Measurements from ENCODE around the gene KIF13A.
"Not testable (repeated sequence)": the region's sequence is repeated elsewhere in the genome, so short reads cannot be mapped to it uniquely, and the experiment has no call there.

The KIF13A gene

GRCh38 chr6:17790489-17790888, 196.9 kb downstream of the KIF13A start:
- DNase-seq (ENCODE audit: low read depth, low spot score), result no peak

DNA sequence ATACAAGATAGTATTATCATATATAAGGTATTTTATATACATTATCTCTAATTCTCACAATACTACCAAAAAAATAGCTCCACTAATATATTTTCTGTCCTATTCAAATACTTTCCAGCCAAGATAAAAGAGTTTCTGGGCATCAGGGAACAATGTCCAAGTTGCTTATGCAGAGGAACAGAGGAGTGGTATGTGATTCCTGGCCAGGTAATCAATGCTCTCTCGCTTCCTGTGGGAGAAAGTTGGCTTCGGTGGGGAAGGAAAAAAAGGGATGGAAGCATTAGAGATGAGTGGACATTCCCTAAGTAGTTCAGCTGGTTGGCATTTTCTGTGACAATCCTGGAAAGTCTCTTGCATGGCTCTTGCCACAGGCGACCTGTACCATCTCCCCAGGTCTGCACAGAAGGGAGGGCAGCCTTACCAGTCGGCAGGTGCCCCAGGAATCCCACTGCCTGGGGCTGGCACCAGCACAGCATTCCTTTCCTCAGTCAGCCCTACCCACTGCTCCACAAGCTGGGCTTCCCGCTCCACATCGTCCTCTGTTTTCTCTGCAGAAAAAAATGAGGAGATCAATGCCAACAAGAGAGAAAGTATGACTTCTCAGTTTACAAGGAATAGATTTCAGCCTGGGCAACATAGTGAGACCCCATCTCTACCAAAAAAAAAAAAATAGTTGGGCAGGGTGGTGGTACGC, 202.2 kb downstream of the KIF13A start:
- DNase-seq (ENCODE audit: low read depth, low spot score), result no peak

DNA sequence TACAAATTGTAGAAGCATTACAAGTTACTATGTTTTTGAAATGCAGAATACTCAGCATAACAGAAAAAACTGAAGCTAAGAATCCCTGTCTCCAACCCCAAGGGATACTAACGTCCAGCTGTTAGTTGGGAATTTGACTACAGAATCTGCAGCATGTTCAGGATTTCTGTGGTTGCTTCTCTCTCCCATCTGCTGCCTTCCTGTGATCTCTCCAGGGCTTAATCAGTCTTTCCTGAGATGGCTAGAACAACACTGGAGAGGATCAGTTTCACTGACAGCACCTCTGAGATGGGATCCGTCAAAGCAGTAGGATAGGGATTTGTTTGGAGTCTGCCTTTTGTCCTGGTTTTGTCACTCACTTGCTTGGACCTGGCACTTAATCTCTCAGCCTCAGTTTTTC, 207.4 kb downstream of the KIF13A start:
- no peak for DNase-seq (ENCODE audit: low read depth, low spot score)

DNA sequence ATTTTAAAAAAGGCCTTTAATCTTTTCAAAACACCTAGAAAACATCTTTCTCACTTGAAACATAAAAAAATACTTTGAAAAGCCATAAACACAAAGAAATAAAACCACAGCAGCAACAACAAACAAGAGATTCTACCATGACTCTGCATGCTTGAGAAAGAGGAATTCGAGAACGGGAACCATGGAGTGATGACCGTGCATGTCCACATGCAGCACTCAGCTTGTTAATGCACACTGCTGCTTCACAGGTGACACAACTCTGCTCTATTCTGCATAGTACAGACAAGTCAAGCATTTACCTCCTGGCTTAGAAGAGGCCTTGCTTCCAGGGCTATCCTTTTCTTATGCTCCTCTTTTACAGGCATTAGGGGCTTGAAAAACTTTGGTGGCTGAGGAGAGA, 215.8 kb downstream of the KIF13A start:
- DNase-seq (ENCODE audit: low read depth, low spot score), result no peak

GRCh38 chr6:17768881-17769280, 218.6 kb downstream of the KIF13A start:
- no peak for DNase-seq (ENCODE audit: low read depth, low spot score)

DNA sequence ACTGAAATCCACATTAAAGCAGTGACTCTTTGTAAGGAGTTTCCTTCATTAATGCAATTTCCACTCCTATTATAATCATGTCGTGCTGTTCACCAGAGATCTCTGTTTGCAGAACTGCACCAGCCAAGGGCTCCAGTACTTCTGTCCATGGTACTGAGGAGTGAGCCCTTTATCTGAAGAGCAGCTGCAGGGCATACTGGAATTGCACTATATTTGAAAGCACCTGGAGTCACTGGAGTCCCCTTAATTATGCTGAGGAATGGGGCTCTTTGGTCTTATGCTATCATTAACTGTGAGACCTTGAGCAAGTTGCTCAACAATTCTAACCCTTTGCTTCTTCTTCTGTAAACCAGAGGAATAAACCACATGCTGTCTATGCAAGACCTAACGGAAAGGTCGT, 219.0 kb downstream of the KIF13A start:
- DNase-seq (ENCODE audit: low read depth, low spot score), result no peak

- no peak for DNase-seq (ENCODE audit: low read depth, low spot score)
Measured at GRCh38 chr6:17762651-17763050, 224.8 kb downstream of the KIF13A start.

GRCh38 chr6:17758119-17758518, 229.3 kb downstream of the KIF13A start:
- DNase-seq (ENCODE audit: low read depth, low spot score), result no peak

- DNase-seq (ENCODE audit: low read depth, low spot score), result no peak
Measured at GRCh38 chr6:17754254-17754653, 233.2 kb downstream of the KIF13A start.

DNA sequence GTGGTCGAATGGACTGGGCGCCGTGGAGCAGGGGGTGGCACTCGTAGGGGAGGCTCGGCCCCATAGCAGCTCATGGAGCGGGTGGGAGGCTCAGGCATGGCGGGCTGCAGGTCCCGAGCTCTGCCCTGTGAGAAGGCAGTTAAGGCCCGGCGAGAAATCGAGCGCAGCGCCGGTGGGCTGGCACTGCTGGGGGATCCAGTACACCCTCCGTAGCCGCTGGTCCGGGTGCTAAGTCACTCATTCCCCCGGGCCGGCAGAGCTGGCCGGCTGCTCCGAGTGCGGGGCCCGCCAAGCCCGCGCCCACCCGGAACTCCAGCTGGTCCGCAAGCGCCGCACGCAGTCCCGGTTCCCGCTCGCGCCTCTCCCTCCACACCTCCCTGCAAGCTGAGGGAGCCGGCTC, 242.1 kb downstream of the KIF13A start:
- not testable (repeated sequence) for DNase-seq (ENCODE audit: low read depth, low spot score)

- not testable (repeated sequence) for DNase-seq (ENCODE audit: low read depth, low spot score)
Measured at GRCh38 chr6:17744757-17745308, 242.6 kb downstream of the KIF13A start.

- DNase-seq (ENCODE audit: low read depth, low spot score), result no peak
Measured at GRCh38 chr6:17744019-17744756, 243.2 kb downstream of the KIF13A start.

DNA sequence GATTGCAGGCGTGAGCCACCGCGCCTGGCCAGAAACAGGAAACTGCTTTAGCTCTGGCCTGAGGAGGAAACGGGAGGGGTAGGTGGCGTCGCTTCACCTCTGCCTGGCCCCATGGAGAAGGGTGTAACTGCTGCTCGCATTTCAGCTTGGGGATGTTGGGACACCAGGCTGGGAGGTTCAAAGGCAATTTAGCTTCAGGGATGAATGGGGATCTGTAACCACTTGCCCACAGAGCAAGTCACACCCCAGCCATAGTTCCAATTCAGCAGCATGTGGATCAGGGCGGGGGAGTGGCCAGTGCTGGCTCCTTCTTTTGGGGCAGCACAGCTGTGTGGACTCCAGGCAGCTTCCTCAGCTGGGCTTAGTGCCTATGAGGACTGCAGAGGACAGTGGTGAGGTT, 245.9 kb downstream of the KIF13A start:
- DNase-seq (ENCODE audit: low read depth, low spot score), result no peak

- no peak for DNase-seq (ENCODE audit: low read depth, low spot score)
Measured at GRCh38 chr6:17740559-17741220, 246.7 kb downstream of the KIF13A start.

DNA sequence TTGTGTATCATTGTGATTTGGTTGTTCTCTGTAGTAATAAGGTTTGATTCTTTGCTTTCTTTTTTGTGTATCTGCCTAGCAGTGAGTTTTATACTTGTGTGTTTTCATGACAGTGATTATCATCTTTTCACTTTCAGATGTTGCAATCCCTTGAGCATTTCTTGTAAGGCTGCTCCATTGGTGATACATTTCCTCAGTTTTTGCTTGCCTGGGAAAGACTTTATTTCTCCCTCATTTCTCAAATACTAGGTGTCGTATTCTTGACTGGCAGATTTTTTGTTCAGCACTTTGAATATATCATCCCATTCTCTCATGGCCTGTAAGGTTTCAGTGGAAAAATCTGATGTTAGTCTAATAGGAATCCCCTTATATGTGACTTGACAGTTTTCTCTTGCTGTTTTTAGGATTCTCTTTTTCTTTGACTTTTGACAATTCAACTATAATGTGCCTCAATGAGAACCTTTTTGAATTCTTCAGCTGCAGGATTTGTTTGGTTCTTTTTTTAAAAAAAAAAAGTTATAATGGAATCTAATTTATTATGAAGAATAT, 249.7 kb downstream of the KIF13A start:
- DNase-seq (ENCODE audit: low read depth, low spot score), result no peak

DNA sequence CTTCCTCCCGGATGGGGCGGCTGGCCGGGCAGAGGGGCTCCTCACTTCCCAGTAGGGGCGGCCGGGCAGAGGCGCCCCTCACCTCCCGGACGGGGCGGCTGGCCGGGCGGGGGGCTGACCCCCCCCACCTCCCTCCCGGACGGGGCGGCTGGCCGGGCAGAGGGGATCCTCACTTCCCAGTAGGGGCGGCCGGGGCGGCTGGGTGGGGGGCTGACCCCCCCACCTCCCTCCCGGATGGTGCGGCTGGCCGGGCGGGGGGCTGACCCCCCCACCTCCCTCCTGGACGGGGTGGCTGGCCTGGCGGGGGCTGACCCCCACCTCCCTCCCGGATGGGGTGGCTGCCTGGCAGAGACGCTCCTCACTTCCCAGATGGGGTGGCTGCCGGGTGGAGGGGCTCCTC, 252.1 kb downstream of the KIF13A start:
- not testable (repeated sequence) for DNase-seq (ENCODE audit: low read depth, low spot score)

GRCh38 chr6:17730078-17730704, 257.2 kb downstream of the KIF13A start:
- DNase-seq (ENCODE audit: low read depth, low spot score), result no peak

DNA sequence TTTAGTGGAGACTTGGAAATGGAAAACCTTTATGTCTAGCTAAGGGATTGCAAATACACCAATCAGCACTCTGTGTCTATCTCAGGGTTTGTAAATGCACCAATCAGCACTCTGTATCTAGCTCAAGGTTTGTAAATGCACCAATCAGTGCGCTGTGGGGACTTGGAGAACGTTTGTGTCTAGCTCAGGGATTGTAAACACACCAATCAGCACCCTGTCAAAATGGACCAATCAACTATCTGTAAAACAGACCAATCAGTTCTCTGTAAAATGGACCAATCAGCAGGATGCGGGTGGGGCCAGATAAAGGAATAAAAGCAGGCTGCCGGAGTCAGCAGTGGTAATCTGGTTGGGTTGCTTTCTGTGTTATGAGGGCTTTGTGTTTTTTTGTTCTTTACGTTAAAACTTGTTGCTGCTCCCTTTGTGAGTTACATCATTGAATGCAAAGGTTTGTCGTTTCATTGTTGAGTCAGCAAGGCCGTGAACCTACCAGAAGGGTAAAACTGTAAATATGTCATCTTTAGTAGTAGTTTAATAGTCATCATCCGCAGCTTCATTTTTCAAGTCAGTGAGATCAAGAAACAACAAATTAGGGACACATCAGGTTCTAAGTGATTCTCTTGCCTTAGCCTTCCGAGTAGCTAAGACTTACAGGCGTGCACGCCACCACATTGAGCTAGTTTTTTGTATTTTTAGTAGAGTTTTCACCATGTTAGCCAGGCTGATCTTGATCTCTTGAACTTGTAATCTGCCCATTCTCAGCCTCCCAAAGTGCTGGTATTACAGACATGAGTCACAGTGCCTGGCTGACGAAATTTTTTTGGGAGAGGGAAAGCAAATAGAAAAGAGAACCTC, 258.0 kb downstream of the KIF13A start:
- DNase-seq (ENCODE audit: low read depth, low spot score), result no peak

- no peak for DNase-seq (ENCODE audit: low read depth, low spot score)
Measured at GRCh38 chr6:17728551-17729222, 258.7 kb downstream of the KIF13A start.

DNA sequence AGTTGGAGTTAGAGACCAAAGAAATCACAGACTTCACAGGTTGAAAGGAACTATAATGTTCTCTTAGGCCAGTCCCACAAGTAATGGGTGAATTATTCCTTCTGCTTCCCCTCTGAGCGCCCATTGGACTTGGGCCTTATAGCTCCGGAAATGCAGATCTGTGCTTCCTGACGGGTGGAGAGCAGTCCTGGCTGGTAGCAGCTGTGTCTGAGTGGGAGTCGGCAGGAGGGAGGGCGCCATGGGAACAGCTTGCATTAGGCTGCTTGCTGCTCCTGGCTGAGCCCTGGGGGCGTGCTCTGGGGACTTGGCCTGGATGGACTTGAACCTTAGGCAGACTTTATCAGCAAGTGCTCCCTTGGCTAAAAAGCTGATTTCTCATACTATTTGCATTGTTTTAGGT, 262.4 kb downstream of the KIF13A start:
- DNase-seq (ENCODE audit: low read depth, low spot score), result no peak
